Stimulated activated CD4-positive, alpha-beta T cell treated with anti-CD3 and anti-CD28 coated beads, Interleukin-12 subunit alpha, Interleukin-12 subunit beta, amount 100 ng/mL, for 24 hours (primary cell): ENCODE measurements around the gene GLIS2.

Experiments
- DNase-seq, 2 experiments: peaks; one replicate each; pipeline ENCODE4 v3.0.0-alpha.2; 2020; ENCODE audit warnings: low read depth in 2 of 2

The GLIS2 gene

DNA sequence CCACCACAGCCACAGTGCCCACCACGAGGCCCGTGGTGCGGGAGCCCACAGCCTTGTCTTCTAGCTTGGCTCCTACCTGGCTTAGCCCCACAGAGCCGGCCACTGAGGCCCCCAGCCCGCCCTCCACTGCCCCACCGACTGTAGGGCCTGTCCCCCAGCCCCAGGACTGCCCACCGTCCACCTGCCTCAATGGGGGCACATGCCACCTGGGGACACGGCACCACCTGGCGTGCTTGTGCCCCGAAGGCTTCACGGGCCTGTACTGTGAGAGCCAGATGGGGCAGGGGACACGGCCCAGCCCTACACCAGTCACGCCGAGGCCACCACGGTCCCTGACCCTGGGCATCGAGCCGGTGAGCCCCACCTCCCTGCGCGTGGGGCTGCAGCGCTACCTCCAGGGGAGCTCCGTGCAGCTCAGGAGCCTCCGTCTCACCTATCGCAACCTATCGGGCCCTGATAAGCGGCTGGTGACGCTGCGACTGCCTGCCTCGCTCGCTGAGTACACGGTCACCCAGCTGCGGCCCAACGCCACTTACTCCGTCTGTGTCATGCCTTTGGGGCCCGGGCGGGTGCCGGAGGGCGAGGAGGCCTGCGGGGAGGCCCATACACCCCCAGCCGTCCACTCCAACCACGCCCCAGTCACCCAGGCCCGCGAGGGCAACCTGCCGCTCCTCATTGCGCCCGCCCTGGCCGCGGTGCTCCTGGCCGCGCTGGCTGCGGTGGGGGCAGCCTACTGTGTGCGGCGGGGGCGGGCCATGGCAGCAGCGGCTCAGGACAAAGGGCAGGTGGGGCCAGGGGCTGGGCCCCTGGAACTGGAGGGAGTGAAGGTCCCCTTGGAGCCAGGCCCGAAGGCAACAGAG lies 66.3 kb downstream of the GLIS2 start:
- no peak for DNase-seq

GRCh38 chr16:4382795-4383357 lies 67.0 kb downstream of the GLIS2 start:
- no peak for DNase-seq

- no peak for DNase-seq
These were observed 68.0 kb downstream of the GLIS2 start for GRCh38 chr16:4383591-4384444.

GRCh38 chr16:4384509-4384942 lies 68.7 kb downstream of the GLIS2 start:
- DNase-seq = no peak

DNA sequence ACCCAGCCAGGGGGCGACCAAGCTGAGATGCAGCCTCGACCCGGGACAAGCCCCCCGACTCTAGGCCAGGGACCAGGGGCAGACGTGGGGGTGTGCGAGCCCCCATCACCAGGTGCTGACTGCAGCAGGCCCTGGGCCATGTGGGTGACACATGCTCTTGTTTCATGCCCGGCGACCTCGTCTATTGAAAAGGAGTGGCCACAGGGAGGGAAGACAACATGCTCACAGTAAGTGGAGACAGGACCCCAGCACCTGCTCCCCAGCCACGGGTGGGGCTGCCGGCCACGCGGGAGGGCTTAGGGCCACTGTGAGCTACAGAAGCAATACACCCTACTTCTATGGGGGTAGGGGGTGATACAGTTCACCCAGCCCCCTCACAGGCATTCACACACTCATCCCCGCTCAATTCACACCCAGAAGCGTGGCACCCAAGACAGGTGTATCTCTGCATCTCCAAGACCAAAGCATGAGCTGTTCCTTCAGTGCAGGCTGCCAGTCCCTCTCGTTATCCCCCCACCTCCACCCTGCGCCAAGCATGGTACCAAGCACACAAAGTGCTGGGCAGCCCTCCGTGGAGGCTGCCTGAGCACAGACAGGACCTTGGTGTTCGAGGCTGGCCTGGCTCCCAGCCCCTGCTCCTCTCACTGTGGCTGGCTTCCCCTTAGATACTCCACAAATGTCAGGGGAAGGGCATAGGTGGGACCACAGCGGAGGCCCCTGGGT lies 69.4 kb downstream of the GLIS2 start:
- no peak for DNase-seq

DNA sequence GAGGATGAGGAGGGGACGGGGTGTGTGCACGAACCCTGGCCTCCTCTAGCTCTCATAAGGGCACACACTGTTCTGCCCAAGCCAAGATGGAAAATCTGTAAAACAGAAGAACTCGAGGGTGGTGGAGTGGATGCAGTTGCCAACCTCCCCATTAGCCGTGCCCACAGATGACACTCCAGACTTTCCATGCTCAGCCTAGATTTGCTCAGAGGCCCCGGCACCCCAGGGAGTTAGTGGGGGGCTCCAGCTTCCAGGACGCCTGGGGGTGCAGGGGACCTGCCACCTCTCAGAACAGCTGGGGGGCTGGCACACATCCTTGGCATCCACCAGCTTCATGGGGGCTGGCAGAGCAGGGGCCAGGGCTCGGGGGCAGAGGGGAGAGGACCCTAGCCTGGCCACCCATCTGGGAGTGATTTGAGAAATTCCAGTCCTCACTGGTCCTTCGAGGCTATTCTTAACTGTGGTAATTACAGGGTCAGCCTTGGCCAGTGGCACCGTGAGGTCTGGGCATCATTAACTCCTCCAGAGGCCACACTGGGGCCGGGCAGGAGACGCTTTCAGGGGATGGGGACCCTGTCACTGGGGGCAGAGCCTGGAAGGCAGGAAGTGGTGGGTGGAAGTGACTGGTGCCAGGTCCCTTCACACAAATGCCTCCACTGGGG lies 70.1 kb downstream of the GLIS2 start:
- DNase-seq = no peak

- DNase-seq = no peak
These were observed 70.6 kb downstream of the GLIS2 start for GRCh38 chr16:4386451-4386805.

- DNase-seq = no peak
These were observed 71.2 kb downstream of the GLIS2 start for GRCh38 chr16:4386951-4387565.

- DNase-seq = no peak
These were observed 71.9 kb downstream of the GLIS2 start for GRCh38 chr16:4387781-4388180.

- DNase-seq = no peak
These were observed 72.6 kb downstream of the GLIS2 start for GRCh38 chr16:4388271-4389021.
